ENCODE measurements around the gene KDM1A.
"Not testable (repeated sequence)": the region's sequence is repeated elsewhere in the genome, so short reads cannot be mapped to it uniquely, and the experiment has no call there.

DNA sequence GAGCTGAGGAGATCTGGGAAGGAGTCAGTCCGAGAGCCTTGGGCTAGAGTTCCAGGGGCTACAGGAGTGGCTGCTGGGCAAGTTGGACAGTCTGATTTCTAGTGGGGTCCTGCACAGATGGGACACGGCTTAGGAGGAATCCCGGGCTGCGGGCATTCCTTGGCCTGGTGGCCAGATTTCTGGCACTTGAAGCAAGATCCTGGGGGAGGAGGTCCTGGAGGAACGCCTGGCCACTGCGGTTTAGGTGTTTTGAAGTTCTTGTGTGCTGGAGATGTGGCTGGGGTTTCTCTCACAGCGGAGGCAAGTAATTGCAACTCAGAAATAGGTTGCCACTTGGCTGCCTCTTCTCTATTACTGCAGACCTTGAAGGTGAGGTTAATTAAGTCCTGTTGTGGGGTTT, 17.1 kb upstream of the KDM1A start:
- TF ChIP-seq, protein P1, sequence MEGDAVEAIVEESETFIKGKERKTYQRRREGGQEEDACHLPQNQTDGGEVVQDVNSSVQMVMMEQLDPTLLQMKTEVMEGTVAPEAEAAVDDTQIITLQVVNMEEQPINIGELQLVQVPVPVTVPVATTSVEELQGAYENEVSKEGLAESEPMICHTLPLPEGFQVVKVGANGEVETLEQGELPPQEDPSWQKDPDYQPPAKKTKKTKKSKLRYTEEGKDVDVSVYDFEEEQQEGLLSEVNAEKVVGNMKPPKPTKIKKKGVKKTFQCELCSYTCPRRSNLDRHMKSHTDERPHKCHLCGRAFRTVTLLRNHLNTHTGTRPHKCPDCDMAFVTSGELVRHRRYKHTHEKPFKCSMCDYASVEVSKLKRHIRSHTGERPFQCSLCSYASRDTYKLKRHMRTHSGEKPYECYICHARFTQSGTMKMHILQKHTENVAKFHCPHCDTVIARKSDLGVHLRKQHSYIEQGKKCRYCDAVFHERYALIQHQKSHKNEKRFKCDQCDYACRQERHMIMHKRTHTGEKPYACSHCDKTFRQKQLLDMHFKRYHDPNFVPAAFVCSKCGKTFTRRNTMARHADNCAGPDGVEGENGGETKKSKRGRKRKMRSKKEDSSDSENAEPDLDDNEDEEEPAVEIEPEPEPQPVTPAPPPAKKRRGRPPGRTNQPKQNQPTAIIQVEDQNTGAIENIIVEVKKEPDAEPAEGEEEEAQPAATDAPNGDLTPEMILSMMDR (tag by site-specific recombination; IDR thresholded peaks at IDR 0.05) = not testable (repeated sequence)
- TF ChIP-seq, protein P2, sequence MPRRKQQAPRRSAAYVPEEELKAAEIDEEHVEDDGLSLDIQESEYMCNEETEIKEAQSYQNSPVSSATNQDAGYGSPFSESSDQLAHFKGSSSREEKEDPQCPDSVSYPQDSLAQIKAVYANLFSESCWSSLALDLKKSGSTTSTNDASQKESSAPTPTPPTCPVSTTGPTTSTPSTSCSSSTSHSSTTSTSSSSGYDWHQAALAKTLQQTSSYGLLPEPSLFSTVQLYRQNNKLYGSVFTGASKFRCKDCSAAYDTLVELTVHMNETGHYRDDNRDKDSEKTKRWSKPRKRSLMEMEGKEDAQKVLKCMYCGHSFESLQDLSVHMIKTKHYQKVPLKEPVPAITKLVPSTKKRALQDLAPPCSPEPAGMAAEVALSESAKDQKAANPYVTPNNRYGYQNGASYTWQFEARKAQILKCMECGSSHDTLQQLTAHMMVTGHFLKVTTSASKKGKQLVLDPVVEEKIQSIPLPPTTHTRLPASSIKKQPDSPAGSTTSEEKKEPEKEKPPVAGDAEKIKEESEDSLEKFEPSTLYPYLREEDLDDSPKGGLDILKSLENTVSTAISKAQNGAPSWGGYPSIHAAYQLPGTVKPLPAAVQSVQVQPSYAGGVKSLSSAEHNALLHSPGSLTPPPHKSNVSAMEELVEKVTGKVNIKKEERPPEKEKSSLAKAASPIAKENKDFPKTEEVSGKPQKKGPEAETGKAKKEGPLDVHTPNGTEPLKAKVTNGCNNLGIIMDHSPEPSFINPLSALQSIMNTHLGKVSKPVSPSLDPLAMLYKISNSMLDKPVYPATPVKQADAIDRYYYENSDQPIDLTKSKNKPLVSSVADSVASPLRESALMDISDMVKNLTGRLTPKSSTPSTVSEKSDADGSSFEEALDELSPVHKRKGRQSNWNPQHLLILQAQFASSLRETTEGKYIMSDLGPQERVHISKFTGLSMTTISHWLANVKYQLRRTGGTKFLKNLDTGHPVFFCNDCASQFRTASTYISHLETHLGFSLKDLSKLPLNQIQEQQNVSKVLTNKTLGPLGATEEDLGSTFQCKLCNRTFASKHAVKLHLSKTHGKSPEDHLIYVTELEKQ (tag by site-specific recombination; IDR thresholded peaks at IDR 0.05; ENCODE audit: borderline replicate concordance) = not testable (repeated sequence)
- TF ChIP-seq ZBTB7A (tag by site-specific recombination; IDR thresholded peaks at IDR 0.05; ENCODE audit: low read depth); SALL2 (tag by site-specific recombination; IDR thresholded peaks at IDR 0.05; ENCODE audit: borderline replicate concordance); ZNF274 (IDR thresholded peaks at IDR 0.05; ENCODE audit: low read length); ZNF274 (tag by site-specific recombination; IDR thresholded peaks at IDR 0.05; ENCODE audit: borderline replicate concordance); ZNF350 (tag by site-specific recombination; IDR thresholded peaks at IDR 0.05); KLF7 (tag by site-specific recombination; IDR thresholded peaks at IDR 0.05; ENCODE audit: borderline replicate concordance): not testable (repeated sequence)
- TF ChIP-seq, protein P3, sequence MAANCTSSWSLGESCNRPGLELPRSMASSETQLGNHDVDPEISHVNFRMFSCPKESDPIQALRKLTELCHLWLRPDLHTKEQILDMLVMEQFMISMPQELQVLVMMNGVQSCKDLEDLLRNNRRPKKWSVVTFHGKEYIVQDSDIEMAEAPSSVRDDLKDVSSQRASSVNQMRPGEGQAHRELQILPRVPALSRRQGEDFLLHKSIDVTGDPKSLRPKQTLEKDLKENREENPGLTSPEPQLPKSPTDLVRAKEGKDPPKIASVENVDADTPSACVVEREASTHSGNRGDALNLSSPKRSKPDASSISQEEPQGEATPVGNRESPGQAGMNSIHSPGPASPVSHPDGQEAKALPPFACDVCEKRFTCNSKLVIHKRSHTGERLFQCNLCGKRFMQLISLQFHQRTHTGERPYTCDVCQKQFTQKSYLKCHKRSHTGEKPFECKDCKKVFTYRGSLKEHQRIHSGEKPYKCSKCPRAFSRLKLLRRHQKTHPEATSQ (tag by site-specific recombination; IDR thresholded peaks at IDR 0.05) = not testable (repeated sequence)
- TF ChIP-seq, protein P4, sequence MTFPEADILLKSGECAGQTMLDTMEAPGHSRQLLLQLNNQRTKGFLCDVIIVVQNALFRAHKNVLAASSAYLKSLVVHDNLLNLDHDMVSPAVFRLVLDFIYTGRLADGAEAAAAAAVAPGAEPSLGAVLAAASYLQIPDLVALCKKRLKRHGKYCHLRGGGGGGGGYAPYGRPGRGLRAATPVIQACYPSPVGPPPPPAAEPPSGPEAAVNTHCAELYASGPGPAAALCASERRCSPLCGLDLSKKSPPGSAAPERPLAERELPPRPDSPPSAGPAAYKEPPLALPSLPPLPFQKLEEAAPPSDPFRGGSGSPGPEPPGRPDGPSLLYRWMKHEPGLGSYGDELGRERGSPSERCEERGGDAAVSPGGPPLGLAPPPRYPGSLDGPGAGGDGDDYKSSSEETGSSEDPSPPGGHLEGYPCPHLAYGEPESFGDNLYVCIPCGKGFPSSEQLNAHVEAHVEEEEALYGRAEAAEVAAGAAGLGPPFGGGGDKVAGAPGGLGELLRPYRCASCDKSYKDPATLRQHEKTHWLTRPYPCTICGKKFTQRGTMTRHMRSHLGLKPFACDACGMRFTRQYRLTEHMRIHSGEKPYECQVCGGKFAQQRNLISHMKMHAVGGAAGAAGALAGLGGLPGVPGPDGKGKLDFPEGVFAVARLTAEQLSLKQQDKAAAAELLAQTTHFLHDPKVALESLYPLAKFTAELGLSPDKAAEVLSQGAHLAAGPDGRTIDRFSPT (tag by site-specific recombination; IDR thresholded peaks at IDR 0.05) = not testable (repeated sequence)
- TF ChIP-seq, protein P5, sequence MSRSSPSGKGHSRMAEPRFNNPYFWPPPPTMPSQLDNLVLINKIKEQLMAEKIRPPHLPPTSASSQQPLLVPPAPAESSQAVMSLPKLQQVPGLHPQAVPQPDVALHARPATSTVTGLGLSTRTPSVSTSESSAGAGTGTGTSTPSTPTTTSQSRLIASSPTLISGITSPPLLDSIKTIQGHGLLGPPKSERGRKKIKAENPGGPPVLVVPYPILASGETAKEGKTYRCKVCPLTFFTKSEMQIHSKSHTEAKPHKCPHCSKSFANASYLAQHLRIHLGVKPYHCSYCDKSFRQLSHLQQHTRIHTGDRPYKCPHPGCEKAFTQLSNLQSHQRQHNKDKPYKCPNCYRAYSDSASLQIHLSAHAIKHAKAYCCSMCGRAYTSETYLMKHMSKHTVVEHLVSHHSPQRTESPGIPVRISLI (tag by site-specific recombination; IDR thresholded peaks at IDR 0.05) = not testable (repeated sequence)

Measured in HEK293 (cell line).